ENCODE measurements around the gene COQ9.

DNA sequence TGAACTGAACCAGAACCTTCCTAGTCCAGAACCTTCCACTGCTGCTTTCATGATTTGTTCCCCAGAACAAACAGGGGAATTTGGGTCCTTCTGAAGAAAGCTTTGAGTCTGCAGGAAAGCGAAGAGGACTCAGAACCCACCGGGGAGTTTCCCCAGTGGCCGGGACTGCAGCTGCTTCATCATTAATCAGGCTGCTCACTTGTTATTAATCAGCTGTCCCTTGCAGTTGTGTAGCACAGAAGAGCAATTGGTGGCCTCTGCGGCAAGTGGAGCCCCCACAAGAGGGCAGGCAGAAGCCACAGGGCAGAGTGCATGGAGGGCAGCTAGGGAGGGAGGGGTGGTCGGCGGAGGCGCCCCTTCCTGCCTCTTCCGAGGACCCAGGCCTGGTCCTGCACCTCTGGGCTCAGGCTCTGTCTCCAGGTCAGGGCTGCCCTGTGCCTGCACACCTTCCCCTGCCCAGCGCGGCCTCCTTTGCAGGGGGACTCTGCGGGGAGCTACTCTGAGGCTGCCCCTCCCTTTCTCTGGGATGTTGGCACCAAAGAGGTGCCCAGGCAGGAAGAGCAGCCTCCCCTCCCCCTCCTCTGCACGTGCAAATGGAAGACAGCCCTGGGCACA is 35.8 kb upstream of the COQ9 start:
- TF ChIP-seq, protein P1, sequence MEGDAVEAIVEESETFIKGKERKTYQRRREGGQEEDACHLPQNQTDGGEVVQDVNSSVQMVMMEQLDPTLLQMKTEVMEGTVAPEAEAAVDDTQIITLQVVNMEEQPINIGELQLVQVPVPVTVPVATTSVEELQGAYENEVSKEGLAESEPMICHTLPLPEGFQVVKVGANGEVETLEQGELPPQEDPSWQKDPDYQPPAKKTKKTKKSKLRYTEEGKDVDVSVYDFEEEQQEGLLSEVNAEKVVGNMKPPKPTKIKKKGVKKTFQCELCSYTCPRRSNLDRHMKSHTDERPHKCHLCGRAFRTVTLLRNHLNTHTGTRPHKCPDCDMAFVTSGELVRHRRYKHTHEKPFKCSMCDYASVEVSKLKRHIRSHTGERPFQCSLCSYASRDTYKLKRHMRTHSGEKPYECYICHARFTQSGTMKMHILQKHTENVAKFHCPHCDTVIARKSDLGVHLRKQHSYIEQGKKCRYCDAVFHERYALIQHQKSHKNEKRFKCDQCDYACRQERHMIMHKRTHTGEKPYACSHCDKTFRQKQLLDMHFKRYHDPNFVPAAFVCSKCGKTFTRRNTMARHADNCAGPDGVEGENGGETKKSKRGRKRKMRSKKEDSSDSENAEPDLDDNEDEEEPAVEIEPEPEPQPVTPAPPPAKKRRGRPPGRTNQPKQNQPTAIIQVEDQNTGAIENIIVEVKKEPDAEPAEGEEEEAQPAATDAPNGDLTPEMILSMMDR (conservative IDR thresholded peaks at IDR 0.05; ENCODE audit: low read depth, low read length): no peak
- no peak for TF ChIP-seq SMC3 (IDR thresholded peaks at IDR 0.05; ENCODE audit: low read depth, low read length)
